Endometrial microvascular endothelial cells (primary cell): Measurements from ENCODE around the gene TNNT1. TPM values are rescaled to one million over a fixed set of nuclear protein-coding genes. Genes with fewer than 3 reads are reported as not detected.
"Not testable (repeated sequence)": the region's sequence is repeated elsewhere in the genome, so short reads cannot be mapped to it uniquely, and the experiment has no call there.

Source experiments
- in situ Hi-C: cut with HindIII; loops from 2 replicates; pipeline ENCODE4 v1.10.0; 2017; ENCODE audit warnings: low sequenced_read_pairs, low pct_unique_long_range_greater_than_20kb; ENCODE audit errors: inconsistent ontology term
- total RNA-seq: library from RNA; depleted of rRNA; stranded (reverse); fragments of >200 nt; gene quantifications from one replicate; pipeline ENCODE4 v1.2.3, GENCODE V29; 2015; ENCODE audit errors: inconsistent ontology term

TNNT1 gene
- total RNA-seq, 1 donor from 2014 or later, result not detected

DNA sequence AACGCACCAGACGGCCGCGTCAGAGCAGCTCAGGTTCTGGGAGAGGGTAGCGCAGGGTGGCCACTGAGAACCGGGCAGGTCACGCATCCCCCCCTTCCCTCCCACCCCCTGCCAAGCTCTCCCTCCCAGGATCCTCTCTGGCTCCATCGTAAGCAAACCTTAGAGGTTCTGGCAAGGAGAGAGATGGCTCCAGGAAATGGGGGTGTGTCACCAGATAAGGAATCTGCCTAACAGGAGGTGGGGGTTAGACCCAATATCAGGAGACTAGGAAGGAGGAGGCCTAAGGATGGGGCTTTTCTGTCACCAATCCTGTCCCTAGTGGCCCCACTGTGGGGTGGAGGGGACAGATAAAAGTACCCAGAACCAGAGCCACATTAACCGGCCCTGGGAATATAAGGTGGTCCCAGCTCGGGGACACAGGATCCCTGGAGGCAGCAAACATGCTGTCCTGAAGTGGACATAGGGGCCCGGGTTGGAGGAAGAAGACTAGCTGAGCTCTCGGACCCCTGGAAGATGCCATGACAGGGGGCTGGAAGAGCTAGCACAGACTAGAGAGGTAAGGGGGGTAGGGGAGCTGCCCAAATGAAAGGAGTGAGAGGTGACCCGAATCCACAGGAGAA, 33.5 kb downstream of the TNNT1 start:
- in situ Hi-C loops, result no loop called here

GRCh38 chr19:55114566-55115145, 34.4 kb downstream of the TNNT1 start:
- in situ Hi-C loops, result no loop called here

- in situ Hi-C loops, result no loop called here
Measured at GRCh38 chr19:55113570-55114039, 35.4 kb downstream of the TNNT1 start.

GRCh38 chr19:55112777-55113569, 36.0 kb downstream of the TNNT1 start:
- in situ Hi-C loops, result no loop called here

GRCh38 chr19:55112246-55112776, 36.7 kb downstream of the TNNT1 start:
- in situ Hi-C loops, result no loop called here

- in situ Hi-C loops, result no loop called here
Measured at GRCh38 chr19:55111238-55111831, 37.7 kb downstream of the TNNT1 start.

- in situ Hi-C loops, result no loop called here
Measured at GRCh38 chr19:55109527-55110291, 39.3 kb downstream of the TNNT1 start.

- in situ Hi-C loops, result not testable (repeated sequence)
Measured at GRCh38 chr19:55107252-55107651, 41.8 kb downstream of the TNNT1 start.

DNA sequence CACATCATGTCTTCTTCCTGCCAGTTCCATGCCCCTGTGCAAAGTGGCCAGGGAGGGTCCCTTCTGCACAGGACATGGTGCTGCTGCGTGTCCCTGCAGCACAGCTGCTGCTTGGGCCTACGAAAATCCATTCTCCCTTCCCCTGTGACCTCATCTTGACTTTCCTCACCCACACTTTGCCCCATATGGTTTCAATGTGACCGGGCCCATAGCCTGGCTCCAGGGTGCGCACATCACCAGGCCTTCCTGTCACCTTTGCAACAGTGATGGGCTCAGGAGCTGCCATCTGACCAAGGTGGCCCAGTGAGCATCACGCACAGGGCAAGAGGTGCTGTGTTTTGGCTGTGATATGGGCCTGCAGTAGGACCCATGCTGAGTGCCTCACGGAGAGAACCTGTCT, 42.4 kb downstream of the TNNT1 start:
- in situ Hi-C loops, result no loop called here

DNA sequence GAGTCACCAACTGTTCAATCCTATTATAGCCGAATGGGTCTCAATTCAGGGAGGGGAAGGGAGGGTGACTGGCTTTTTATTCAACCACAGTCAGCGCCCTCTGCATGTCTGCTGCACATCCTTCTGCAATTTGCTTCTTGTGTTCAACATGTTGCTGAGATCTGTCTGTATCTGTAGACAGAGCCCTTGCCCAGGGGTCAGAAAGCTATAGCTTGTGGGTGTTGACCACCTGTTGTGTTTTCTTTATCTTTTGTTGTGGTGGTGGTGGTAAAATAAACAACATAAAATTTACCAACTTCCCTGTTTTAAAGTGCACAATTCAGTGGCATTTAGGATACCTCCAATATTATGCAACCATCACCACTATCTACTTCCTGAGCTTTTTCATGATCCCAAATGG, 43.8 kb downstream of the TNNT1 start:
- in situ Hi-C loops, result no loop called here

DNA sequence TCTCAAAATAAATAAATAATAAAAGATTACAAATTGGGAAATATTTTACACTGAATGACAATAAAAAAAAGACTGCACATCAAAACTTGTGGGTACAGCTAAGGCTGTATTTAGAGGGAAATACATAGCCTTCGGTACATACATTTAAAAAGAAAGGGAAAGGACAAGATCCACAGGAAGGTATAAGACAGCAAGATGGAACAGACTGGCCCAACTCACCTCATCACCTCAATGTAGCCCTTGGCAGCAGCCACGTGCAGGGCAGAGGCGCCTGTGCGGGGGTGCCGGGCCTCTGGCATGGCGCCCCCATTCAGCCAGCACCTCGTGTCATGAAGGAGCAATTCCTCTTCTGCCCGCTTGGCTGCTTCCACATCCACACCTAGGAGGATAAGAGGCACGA, 45.8 kb downstream of the TNNT1 start:
- in situ Hi-C loops, result no loop called here

GRCh38 chr19:55101261-55101660, 47.7 kb downstream of the TNNT1 start:
- in situ Hi-C loops, result no loop called here

DNA sequence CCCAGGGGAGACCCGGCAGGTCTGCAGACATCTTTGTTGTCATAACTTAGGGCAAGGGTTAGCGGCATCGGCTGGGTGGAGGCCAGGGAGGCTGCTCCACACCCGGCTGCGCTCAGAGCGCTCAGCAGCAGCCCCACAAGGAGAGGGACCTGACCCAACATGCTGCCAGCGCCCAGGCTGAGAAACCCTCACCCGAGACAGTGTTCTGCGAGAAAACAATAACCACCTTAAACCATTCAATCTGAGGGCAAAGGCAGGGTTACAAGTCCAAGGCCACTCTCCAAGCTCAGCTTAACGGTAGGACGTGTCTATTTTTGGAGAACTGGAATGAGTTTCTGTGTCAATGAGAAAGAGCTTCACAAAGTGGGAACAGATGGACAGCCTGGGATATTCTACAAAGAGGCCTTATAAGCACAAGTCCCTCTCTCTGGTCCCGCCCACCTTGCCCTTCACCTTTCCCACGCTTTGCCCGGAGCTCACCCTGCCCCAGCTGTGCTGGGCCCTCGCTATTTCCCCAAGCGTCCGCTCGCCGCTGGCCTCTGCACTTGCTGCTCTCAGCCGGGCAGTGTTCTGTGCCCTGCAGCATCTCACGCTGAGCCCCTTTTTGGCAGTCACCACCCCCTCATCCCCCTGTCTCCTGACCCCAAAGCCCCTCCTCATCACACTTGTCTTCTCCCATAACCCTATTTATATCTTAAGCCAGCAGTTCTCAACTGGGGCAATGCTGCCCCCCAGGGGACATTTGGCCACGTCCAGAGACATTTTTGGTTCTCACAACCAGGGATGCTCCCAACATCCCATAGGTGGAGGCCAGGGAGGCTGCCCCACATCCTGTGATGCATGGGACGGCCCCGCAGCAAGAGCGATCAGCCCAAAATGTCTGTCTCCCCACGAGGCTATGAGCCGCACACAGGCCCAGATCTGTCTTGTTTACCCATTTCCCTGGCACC, 49.2 kb downstream of the TNNT1 start:
- in situ Hi-C loops, result no loop called here

DNA sequence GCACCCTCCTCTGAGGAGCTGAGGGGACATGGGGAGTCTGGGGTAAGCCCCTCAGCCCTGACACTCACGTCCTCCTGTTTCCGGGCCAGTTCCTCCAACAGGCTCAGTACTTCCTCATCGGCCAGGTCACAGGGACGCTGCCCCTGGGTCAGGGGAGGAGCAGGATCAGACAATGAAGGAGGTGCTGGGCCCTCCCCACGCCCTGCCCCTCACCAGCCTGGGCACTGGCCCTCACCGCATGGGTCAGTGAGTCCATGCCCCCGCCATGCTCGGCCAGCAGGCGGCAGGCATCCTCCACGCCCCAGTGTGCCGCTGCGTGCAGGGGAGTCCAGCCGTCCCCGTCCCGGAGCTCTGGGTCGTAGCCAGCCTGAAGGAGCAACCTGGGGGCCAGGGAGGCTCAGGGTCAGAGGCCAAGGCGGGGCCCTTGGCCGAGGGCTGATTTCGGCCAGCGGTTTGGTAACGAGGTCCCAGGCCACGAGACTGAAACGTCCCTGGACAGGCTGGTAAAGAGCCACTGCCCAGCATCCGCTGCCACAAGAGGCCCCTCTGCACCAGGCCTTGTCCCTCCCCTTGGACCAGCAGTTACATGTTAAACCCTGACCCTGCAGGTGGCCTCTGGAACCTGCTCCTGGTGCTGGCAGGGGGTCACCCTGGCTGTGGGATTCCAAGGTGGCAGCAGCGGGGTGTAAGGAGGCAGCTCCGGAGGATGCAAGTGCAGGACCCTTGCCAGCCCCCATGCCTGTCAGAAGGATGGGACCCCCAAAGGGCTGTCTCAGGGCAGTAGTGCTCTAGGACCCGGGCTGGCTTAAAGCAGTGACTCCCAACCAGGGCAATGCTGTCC, 50.1 kb downstream of the TNNT1 start:
- in situ Hi-C loops, result no loop called here

DNA sequence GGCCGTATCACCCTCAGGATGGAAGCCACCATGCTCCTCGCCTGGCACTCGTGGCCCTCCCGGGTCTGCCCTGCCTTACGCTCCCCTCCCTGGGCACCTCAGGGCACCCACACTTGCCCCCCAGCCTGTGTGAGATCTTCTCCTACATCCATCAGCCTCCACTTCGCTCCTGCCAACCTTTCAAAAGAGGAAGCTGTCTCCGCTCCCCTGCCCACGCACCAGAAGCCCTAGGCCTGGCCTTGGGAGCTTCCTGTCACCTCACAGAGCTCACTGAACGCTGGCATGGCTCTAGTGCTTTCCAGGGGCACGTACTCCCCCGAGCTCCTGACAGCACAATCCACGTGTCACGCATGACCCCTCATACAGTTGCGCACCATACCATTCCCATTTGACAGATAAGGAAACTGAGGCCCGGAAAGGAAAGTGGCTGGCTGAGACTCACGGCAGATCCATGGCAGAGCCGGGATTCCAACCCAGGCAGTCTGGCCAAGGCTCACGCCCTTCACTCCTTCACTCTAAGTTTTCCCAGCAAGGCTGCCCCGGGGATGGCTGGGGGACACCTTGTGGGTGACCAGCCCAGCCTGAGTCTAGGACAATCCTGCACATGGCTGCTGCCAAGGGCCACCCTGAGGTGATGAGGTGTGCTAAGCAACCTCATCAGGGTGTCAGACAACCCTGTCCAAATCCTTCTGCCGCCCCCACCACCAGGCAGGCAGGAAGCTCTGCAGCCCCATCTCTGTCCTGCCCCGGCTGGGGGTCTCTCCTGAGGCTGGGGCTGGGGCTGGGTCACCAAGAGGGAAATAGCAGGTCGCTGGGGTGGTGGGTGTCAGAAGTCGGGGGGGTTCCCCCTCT, 50.9 kb downstream of the TNNT1 start:
- in situ Hi-C loops, result no loop called here

DNA sequence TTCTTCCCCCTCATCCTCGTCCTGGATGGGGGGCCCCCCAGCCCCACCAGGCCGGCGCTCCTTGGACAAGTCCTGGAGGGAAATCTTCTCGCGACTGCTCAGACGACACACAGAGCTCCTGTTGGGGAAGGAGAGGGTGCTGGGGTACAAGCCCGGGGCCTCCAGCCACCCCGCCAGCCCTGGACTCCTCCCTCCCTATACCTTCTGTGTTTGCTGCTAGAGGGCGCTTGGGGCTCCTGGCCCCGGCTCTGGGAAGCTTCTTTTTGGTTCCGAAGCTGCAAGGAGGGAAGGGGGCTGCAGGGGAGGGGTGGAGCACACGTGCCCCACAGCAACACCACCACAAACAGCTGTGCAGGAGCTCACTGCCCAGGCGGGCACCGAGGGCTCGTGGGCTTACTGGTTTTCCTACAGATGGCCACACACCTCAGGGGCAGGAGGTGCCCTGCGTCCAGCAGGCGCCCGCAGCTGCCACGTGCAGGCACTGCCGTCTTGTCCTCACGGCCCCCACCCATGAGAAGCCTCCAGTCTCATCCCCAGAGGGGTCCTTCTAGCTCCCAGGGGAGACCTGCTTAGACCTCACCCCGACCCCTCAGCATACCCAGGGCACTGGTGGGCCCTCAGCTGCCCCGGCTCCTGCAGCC, 52.8 kb downstream of the TNNT1 start:
- in situ Hi-C loops, result no loop called here
